Stimulated activated CD8-positive, alpha-beta memory T cell treated with anti-CD3 and anti-CD28 coated beads, Interleukin-4, amount 100 ng/mL, for 24 hours (primary cell): ENCODE data around the gene CREBBP.
"Not testable (repeated sequence)": the region's sequence is repeated elsewhere in the genome, so short reads cannot be mapped to it uniquely, and the experiment has no call there.

Experiments
- DNase-seq: peaks from one replicate; pipeline ENCODE4 v3.0.0-alpha.2; 2020; ENCODE audit warnings: low read depth

CREBBP gene

GRCh38 chr16:3714378-3714777, 166.1 kb downstream of the CREBBP start:
- DNase-seq, result not testable (repeated sequence)

- DNase-seq, result no peak
Measured at GRCh38 chr16:3713587-3714242, 166.8 kb downstream of the CREBBP start.

- no peak for DNase-seq
Measured at GRCh38 chr16:3712861-3713372, 167.6 kb downstream of the CREBBP start.

- DNase-seq, result no peak
Measured at GRCh38 chr16:3706253-3707012, 174.1 kb downstream of the CREBBP start.

- DNase-seq, result no peak
Measured at GRCh38 chr16:3702082-3702481, 178.4 kb downstream of the CREBBP start.

GRCh38 chr16:3701531-3701930, 179.0 kb downstream of the CREBBP start:
- no peak for DNase-seq

- DNase-seq, result no peak
Measured at GRCh38 chr16:3698941-3699340, 181.6 kb downstream of the CREBBP start.

GRCh38 chr16:3696425-3697218, 183.9 kb downstream of the CREBBP start:
- no peak for DNase-seq

- no peak for DNase-seq
Measured at GRCh38 chr16:3695610-3696369, 184.7 kb downstream of the CREBBP start.

GRCh38 chr16:3694051-3694450, 186.5 kb downstream of the CREBBP start:
- DNase-seq, result no peak

- DNase-seq, result no peak
Measured at GRCh38 chr16:3691761-3692160, 188.8 kb downstream of the CREBBP start.

GRCh38 chr16:3690980-3691720, 189.4 kb downstream of the CREBBP start:
- no peak for DNase-seq

GRCh38 chr16:3690470-3690928, 190.0 kb downstream of the CREBBP start:
- DNase-seq, result peak; percentile 75

GRCh38 chr16:3689731-3690130, 190.8 kb downstream of the CREBBP start:
- DNase-seq, result no peak

GRCh38 chr16:3687792-3688191, 192.7 kb downstream of the CREBBP start:
- DNase-seq, result no peak

- DNase-seq, result no peak
Measured at GRCh38 chr16:3687021-3687420, 193.5 kb downstream of the CREBBP start.

GRCh38 chr16:3681206-3681605, 199.3 kb downstream of the CREBBP start:
- no peak for DNase-seq

- no peak for DNase-seq
Measured at GRCh38 chr16:3677994-3678393, 202.5 kb downstream of the CREBBP start.

- no peak for DNase-seq
Measured at GRCh38 chr16:3675601-3676130, 204.8 kb downstream of the CREBBP start.
